DOHH2 (cell line): ENCODE data around the gene NEK8.

Experiments
- CTCF ChIP-seq: fragments of 200-600 bp; sonication (generic); IDR thresholded peaks from one replicate; pipeline ENCODE4 v1.5.1; 2014; ENCODE audit warnings: antibody characterized with exemption, mild to moderate bottlenecking, low read depth, low read length; ENCODE audit not compliant: poor library complexity, severe bottlenecking
- EZH2phosphoT487 ChIP-seq: fragments of 200-600 bp; sonication (generic); IDR thresholded peaks from 2 replicates; pipeline ENCODE4 v1.6.1; 2017; ENCODE audit warnings: borderline replicate concordance, mild to moderate bottlenecking, antibody characterized with exemption, low read length, moderate library complexity, mixed read lengths

GRCh38 chr17:28777178-28777577 is 48.6 kb downstream of the NEK8 start:
- no peak for TF ChIP-seq EZH2phosphoT487
- TF ChIP-seq CTCF: no peak
